ENCODE data around the gene TAGAP. TPM values are rescaled to one million over a fixed set of nuclear protein-coding genes. Genes with fewer than 3 reads are reported as not detected.

The TAGAP gene
- total RNA-seq, 1 experiment from 2014 or later: not detected

GRCh38 chr6:159063549-159063948 lies 18.8 kb upstream of the TAGAP start:
- H3K9me3 Mint-ChIP-seq: no peaks in the 10 kb centered on the region
- H3K27me3 ChIP-seq (ENCODE audit: insufficient read depth, low read length): no peaks in the 10 kb centered on the region
- H2BK12ac ChIP-seq (ENCODE audit: insufficient read length, low read depth, low read length): no peak overlapping the region
- no peak overlapping the region for H3K27ac ChIP-seq (ENCODE audit: insufficient read length, low read depth, low read length)
- no peak overlapping the region for H2AFZ ChIP-seq (ENCODE audit: low read length)
- no peak overlapping the region for H4K91ac ChIP-seq (ENCODE audit: insufficient read length, low read depth, low read length)
- no peak overlapping the region for H3K27ac Mint-ChIP-seq
- TF ChIP-seq, protein P1, sequence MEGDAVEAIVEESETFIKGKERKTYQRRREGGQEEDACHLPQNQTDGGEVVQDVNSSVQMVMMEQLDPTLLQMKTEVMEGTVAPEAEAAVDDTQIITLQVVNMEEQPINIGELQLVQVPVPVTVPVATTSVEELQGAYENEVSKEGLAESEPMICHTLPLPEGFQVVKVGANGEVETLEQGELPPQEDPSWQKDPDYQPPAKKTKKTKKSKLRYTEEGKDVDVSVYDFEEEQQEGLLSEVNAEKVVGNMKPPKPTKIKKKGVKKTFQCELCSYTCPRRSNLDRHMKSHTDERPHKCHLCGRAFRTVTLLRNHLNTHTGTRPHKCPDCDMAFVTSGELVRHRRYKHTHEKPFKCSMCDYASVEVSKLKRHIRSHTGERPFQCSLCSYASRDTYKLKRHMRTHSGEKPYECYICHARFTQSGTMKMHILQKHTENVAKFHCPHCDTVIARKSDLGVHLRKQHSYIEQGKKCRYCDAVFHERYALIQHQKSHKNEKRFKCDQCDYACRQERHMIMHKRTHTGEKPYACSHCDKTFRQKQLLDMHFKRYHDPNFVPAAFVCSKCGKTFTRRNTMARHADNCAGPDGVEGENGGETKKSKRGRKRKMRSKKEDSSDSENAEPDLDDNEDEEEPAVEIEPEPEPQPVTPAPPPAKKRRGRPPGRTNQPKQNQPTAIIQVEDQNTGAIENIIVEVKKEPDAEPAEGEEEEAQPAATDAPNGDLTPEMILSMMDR (conservative IDR thresholded peaks at IDR 0.05): no peak
- DNase-seq: no peak
- no peak overlapping the region for H3K9ac ChIP-seq (ENCODE audit: extremely low read depth, insufficient read length, low read length)
- H4K5ac ChIP-seq (ENCODE audit: insufficient read length, low read depth, low read length): no peak overlapping the region
- no peak overlapping the region for H2AK5ac ChIP-seq (ENCODE audit: insufficient read length, low read length)
- H3K4me1 Mint-ChIP-seq: peaks cover 1 to 6% of the 10 kb centered on the region in 2 experiments
- WGBS (ENCODE audit: extremely low coverage, insufficient read length, low lambda C conversion rate): no CpG with 5 or more reads among the region's 6 CpGs
- no peak overlapping the region for H2BK15ac ChIP-seq (ENCODE audit: low read depth, low read length)
- no peak overlapping the region for H3T11ph ChIP-seq (ENCODE audit: low read length)
- no peaks in the 10 kb centered on the region for H3K36me3 Mint-ChIP-seq (ENCODE audit: insufficient read depth in 1 of 3, low read depth in 3 of 3)
- no peaks in the 10 kb centered on the region for H3K79me2 ChIP-seq (ENCODE audit: insufficient read depth, low read length)
- no peak overlapping the region for H3K14ac ChIP-seq (ENCODE audit: insufficient read depth, low read length)
- H2BK20ac ChIP-seq (ENCODE audit: low read depth, low read length, poor library complexity, severe bottlenecking): no peak overlapping the region
- H3K56ac ChIP-seq (ENCODE audit: insufficient read length, low read depth, low read length): no peak overlapping the region
- H3K9me3 ChIP-seq (ENCODE audit: control insufficient read depth, low read depth, low read length): no peaks in the 10 kb centered on the region
- H4K20me1 ChIP-seq (ENCODE audit: control insufficient read depth, insufficient read depth, insufficient read length): no peaks in the 10 kb centered on the region
- no peaks in the 10 kb centered on the region for H3K4me1 ChIP-seq (ENCODE audit: insufficient read depth, low read length)
- H3K4ac ChIP-seq (ENCODE audit: low read depth, low read length): no peak overlapping the region
- H3K4me3 Mint-ChIP-seq: no peak overlapping the region
- H4K8ac ChIP-seq (replicated peaks; ENCODE audit: insufficient read length, low read depth, low read length): no peak overlapping the region
- no peaks in the 10 kb centered on the region for H3K23me2 ChIP-seq (ENCODE audit: insufficient read length, low read depth, low read length, poor library complexity, severe bottlenecking)
- no peak overlapping the region for H3K4me2 ChIP-seq (ENCODE audit: insufficient read depth, insufficient read length, low read length)
- H3K79me1 ChIP-seq (ENCODE audit: insufficient read depth, low read depth, low read length, poor library complexity, severe bottlenecking): no peaks in the 10 kb centered on the region
- no peak overlapping the region for H2BK120ac ChIP-seq (ENCODE audit: low read depth, low read length, poor library complexity, severe bottlenecking)
- no peak overlapping the region for H3K18ac ChIP-seq (ENCODE audit: insufficient read length, low read depth, low read length)
- no peak overlapping the region for H3K23ac ChIP-seq (ENCODE audit: insufficient read length, low read depth, low read length)
- H3K27me3 Mint-ChIP-seq (ENCODE audit: low read depth): peaks cover 57% of the 10 kb centered on the region
- H2BK5ac ChIP-seq (ENCODE audit: insufficient read length, low read length): no peak overlapping the region

Measured in H9 (cell line).